ENCODE results near the gene NDOR1.

DNA sequence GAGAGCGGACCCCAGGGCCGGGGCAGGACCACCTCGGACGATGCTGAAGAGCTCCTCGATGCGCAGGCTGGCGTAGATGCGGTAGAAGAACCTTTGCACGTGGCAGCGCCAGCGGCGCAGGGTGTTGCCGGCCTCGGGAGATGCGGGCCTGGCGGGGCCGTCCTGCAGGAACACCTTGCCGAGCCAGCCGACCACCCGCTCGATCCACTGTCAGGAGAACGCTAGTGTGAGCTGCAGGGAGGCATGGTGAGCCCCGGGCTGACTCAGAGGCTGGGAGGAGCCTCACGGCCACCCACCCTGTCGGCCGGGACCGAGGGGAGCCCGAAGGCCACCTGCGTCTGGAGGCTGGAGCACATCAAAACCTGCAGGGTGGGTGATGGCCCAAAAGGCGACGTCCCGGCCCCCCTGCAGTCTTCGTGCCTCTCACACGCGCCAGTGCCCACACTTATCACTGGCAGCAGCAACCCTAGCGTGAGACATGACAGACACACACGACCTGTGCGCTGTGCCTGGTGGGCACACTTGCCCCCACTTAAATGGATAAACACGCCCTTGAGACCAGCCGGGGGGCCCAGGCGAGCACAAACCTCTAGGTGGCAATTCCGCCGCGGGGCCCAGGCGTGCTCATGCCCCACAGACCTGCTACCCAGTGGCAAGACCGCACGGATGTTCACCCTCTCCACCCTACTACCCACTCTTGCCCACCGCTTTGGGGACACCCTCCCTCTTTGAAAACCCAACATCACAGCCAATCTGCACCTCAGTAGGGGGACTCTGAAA is 20.4 kb upstream of the NDOR1 start:
- TF ChIP-seq CTCF (conservative IDR thresholded peaks at IDR 0.05) (no peak), EZH2 (IDR thresholded peaks at IDR 0.05; ENCODE audit: low read depth) (no peak)
